ENCODE measurements around the gene PTPRU.

GRCh38 chr1:29282135-29282923 is 46.0 kb downstream of the PTPRU start:
- TF ChIP-seq, protein P1, sequence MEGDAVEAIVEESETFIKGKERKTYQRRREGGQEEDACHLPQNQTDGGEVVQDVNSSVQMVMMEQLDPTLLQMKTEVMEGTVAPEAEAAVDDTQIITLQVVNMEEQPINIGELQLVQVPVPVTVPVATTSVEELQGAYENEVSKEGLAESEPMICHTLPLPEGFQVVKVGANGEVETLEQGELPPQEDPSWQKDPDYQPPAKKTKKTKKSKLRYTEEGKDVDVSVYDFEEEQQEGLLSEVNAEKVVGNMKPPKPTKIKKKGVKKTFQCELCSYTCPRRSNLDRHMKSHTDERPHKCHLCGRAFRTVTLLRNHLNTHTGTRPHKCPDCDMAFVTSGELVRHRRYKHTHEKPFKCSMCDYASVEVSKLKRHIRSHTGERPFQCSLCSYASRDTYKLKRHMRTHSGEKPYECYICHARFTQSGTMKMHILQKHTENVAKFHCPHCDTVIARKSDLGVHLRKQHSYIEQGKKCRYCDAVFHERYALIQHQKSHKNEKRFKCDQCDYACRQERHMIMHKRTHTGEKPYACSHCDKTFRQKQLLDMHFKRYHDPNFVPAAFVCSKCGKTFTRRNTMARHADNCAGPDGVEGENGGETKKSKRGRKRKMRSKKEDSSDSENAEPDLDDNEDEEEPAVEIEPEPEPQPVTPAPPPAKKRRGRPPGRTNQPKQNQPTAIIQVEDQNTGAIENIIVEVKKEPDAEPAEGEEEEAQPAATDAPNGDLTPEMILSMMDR (IDR thresholded peaks at IDR 0.05; ENCODE audit: low read length): no peak
- no peak for TF ChIP-seq EZH2 (optimal IDR thresholded peaks at IDR 0.05; ENCODE audit: low read depth, low read length)
- TF ChIP-seq EZH2phosphoT487 (IDR thresholded peaks at IDR 0.05; ENCODE audit: low read length): no peak
